Activated CD4-positive, alpha-beta T cell treated with anti-CD3 and anti-CD28 coated beads for 4 hours (primary cell): ENCODE measurements around the gene MAMDC2.
"Not testable (repeated sequence)": the region's sequence is repeated elsewhere in the genome, so short reads cannot be mapped to it uniquely, and the experiment has no call there.

Experiments
- DNase-seq, 2 donors: peaks; one replicate each; pipeline ENCODE4 v3.0.0-alpha.2; 2020

MAMDC2 gene

GRCh38 chr9:70220216-70220615 is 176.6 kb downstream of the MAMDC2 start:
- no peak for DNase-seq

DNA sequence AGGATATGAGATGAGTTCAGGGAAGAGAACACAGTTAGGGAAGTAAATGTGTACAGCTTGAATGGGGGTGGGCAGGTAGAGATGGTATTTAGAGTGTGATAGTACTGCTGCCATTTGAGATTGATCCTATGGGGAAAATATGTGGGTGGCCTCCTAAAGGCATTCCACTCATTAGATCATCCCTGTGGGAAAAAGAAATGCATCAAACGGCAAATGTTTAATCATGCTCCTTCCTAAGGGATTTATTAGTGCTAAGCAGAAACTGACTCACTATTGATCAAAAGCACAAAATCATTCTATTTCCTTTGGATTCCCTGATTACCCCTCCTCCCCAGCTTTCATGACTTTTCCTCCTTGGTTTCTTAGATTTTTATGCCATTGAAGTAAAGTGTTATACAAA is 178.7 kb downstream of the MAMDC2 start:
- no peak for DNase-seq

GRCh38 chr9:70228118-70228517 is 184.5 kb downstream of the MAMDC2 start:
- no peak for DNase-seq

DNA sequence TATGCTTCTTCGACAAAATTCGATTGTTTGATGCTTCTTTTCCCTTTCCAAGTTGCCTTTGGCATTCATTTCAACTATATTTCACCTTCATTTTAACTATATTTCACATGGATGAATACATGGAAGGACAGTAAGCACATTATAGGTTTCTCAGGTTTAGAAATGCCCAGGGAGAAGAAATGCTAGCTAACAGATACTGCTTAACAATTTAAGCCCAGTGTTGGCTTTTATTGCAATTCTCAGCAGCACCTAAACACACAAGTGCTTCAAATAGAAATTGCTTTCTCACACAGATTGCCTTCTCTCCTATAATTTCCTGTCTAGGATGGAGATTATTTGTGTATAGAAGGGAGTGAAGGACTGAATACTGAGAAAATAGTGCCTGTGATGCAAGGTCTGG is 185.0 kb downstream of the MAMDC2 start:
- DNase-seq, result no peak

DNA sequence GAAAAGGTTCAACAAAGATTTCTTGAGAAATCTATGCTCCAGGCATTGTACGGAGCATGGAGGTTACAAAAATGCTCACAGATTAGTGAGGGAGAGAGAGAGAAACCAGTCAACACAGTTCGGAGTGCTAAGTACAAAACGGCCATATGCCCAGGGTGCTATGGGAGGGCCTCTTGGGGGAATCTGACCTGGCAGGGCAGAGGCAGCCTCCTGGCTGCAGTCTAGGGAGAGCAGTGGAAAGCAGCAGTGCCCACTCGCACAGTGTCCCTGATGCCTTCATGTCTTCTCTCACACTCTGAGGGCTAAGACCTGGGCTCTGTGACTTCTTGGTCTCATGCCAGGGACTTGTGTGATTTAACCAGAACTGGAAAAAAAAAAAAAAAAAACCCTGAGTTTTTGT is 185.4 kb downstream of the MAMDC2 start:
- DNase-seq, result no peak

DNA sequence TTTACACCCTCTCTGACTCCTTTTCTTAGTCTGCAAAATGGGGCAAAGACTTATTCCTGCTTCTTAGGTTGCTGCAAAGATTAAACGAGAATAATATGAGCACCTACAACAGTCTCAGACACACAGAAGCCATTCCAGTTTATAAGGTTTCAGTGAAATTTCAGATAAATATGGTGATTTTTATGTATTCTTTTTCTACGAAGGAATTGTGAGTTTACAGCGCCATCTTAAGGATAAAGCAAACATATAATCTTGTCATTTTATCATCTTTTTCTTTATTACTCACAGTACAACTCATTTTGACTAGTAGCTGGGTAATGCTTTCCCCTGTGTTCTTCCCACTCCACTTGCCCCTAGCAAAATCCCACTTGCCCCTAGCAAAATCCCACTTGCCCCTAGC is 185.9 kb downstream of the MAMDC2 start:
- DNase-seq, result no peak

GRCh38 chr9:70232476-70232875 is 188.8 kb downstream of the MAMDC2 start:
- no peak for DNase-seq

DNA sequence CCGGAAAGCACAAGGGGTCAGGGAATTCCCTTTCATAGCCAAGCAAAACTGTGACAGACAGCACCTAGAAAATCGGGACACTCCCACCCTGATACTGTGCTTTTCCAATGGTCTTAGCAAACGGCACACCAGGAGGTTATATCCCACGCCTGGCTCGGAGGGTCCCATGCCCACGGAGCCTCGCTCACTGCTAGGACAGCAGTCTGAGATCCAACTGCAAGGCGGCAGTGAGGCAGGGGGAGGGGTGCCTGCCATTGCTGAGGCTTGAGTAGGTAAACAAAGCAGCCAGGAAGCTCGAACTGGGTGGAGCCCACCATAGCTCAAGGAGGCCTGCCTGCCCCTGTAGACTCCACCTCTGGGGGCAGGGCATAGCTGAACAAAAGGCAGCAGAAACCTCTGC is 190.6 kb downstream of the MAMDC2 start:
- not testable (repeated sequence) for DNase-seq

- DNase-seq, result not testable (repeated sequence)
Observed at GRCh38 chr9:70245952-70246351, 202.3 kb downstream of the MAMDC2 start.

GRCh38 chr9:70250221-70250620 is 206.6 kb downstream of the MAMDC2 start:
- DNase-seq, result no peak

DNA sequence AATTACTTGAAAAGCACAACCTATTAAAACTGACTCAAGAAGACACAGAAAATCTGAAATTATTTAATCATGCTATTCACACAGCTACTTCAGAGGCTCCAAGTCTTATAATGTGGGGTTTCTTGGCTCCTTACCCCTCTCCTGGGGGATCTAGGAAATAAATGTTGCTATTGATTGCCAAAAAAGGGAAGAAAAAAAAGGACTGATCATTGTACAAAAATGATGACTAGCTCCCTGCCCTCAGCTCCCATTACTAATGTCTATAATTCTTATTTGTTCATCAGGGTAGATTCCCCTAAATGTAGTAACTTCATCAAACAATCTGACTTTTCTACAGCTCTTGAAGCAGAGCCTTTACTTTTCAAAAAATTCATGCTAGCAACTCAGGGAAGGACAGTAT is 211.8 kb downstream of the MAMDC2 start:
- no peak for DNase-seq

GRCh38 chr9:70256123-70256551 is 212.5 kb downstream of the MAMDC2 start:
- DNase-seq, result no peak

DNA sequence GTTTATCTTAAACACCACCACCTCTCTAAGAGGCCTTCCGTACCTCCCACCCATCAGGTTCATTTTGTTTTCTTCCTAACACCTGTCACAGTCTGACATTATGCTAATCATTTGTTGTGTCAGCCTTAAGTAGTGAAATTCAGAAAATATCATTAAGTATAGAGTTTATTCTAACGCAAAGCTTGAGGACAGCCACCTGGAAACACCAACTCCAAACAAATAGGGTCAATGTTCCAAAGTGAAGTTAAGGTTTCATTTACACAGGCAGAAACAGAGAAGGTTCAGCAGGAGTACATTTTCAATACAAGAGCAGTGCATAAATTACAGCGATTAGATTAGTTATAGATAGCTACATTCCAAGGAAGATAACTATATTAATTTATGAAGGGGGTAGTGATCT is 213.9 kb downstream of the MAMDC2 start:
- no peak for DNase-seq

- peak; percentile 13 to 23 for DNase-seq
Observed at GRCh38 chr9:70257991-70258691, 214.5 kb downstream of the MAMDC2 start.

- peak; percentile 83 to 86 for DNase-seq
Observed at GRCh38 chr9:70258692-70259511, 215.3 kb downstream of the MAMDC2 start, which contains the start of gene SMC5. SMC5 (plus strand) TSS chr9:70258978; CDS start chr9:70259079, 101 bp downstream.

- DNase-seq, result no peak
Observed at GRCh38 chr9:70259512-70259802, 215.8 kb downstream of the MAMDC2 start.

DNA sequence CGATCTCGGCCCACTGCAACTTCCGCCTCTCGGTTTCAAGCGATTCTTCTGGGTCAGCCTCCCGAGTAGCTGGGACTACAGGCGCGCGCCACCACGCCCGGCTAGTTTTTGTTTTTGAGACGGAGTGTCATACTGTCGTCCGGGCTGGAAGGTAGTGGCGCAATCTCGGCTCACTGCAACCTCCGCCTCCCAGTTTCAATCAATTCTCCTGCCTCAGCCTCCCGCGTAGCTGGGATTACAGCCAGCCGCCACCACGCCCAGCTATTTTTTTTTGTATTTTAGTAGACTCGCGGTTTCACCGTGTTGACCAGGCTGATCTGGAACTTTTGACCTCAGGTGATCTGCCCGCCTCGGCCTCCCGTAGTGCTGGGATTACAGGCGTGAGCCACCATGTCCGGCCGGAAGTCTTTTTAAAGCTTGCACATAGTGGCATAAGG is 216.4 kb downstream of the MAMDC2 start:
- DNase-seq, result no peak

DNA sequence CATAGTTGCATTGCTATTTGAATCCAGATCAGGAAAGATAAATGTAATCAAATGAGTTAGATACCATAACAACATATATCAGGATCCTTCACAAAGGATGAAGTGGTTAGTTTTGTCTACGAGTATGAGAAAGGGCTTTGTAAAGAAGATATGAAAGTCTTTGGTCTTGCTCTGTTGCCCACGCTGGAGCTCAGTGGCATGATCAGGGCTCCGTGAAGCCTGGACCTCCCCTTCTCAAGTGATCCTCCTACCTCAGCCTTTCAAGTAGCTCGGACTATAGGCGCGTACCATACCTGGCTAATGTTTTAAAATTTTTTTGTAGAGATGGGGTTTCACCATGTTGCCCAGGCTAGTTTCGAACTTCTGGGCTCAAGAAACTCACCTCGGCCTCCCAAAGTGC is 217.0 kb downstream of the MAMDC2 start:
- no peak for DNase-seq

- no peak for DNase-seq
Observed at GRCh38 chr9:70261131-70261870, 217.7 kb downstream of the MAMDC2 start.

DNA sequence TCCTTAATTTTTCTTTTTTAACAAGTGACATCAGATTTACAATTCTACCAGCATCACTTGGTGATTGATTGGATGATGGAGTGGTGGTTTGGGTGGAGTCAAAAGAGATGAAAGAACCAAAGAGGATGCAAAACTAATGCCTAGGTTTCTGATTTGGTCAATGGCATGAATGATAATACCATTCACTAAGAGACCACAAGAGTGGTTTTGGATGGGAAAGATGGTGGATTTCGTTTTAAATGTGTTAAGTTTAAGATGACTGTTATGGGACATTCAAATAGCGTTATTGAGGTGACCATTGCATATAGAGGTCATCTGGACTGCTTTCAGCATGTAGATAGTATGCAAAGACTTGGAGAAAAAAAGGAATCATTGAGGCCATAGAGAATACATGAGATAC is 218.7 kb downstream of the MAMDC2 start:
- DNase-seq, result no peak

DNA sequence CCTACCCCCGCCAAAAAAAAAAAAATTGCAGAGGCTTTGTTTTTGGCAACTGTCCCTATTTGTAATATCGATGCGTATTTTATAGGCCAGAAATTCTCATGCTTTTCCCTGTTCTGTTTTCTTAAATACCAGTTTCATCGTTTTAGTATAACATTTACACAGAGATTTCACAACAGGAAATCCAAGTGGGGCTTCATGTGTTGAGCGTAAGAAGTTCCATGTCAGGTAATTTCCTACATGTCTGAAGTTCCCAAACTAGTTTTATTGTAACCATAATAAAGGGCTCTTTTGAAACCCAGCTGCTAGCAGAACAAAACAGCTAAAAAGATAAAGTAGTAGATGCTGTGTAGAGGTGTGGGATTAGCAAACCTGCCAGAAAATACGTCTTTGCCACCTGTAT is 219.3 kb downstream of the MAMDC2 start:
- DNase-seq, result no peak

- DNase-seq, result no peak
Observed at GRCh38 chr9:70263421-70263820, 219.8 kb downstream of the MAMDC2 start.
